Keratinocyte (primary cell): ENCODE results near the gene CCL26. TPM values are rescaled to one million over a fixed set of nuclear protein-coding genes. Genes with fewer than 3 reads are reported as not detected.
"Not testable (repeated sequence)": the region's sequence is repeated elsewhere in the genome, so short reads cannot be mapped to it uniquely, and the experiment has no call there.

Experiments
- DNase-seq: peaks from one replicate; pipeline ENCODE4 v3.0.0-alpha.2; 2011; ENCODE audit warnings: low read depth, missing footprints, low spot score
- FAIRE-seq: peaks from 2 replicates; lab custom pipeline; 2011; peaks lifted over from hg19 to GRCh38; lab: Jason Lieb, UNC
- H2AFZ ChIP-seq: 2 replicates; pipeline ENCODE4 v1.6.0; 2012; ENCODE audit warnings: low read length, control low read depth, inconsistent platforms; ENCODE audit not compliant: control insufficient read depth
- H3K27ac ChIP-seq: 2 replicates; pipeline ENCODE4 v1.5.1; 2011; ENCODE audit warnings: low read length; ENCODE audit not compliant: control insufficient read depth, insufficient read depth
- H3K27me3 ChIP-seq: 3 replicates; pipeline ENCODE4 v1.6.0; 2011; ENCODE audit warnings: low read length; ENCODE audit not compliant: control insufficient read depth, insufficient read depth; ENCODE audit errors: extremely low read depth
- H3K36me3 ChIP-seq, 2 experiments: 2 replicates in 1 of 2; 3 replicates in 1 of 2; pipeline ENCODE4 v1.5.1; 2011; ENCODE audit warnings: low read length in 2 of 2, mild to moderate bottlenecking in 1 of 2; ENCODE audit not compliant: control insufficient read depth in 2 of 2, insufficient read depth in 2 of 2; ENCODE audit errors: extremely low read depth in 1 of 2
- H3K4me1 ChIP-seq: 3 replicates; pipeline ENCODE4 v1.5.1; 2011; ENCODE audit warnings: low read length; ENCODE audit not compliant: control insufficient read depth, insufficient read depth; ENCODE audit errors: extremely low read depth
- H3K4me2 ChIP-seq: 3 replicates; pipeline ENCODE4 v1.6.0; 2011; ENCODE audit warnings: low read depth, low read length; ENCODE audit not compliant: control insufficient read depth, insufficient read depth; ENCODE audit errors: extremely low read depth
- H3K4me3 ChIP-seq, 3 experiments: fragments of 200-600 bp in 1 of 3; sonication (generic) in 1 of 3; 2 replicates in 2 of 3; 3 replicates in 1 of 3; pipeline ENCODE4 v1.5.1; 2011 to 2016; ENCODE audit warnings: low read length in 3 of 3, mild to moderate bottlenecking in 3 of 3, control low read depth in 2 of 3, inconsistent platforms in 1 of 3, low read depth in 1 of 3, mixed read lengths in 1 of 3, mixed run types in 1 of 3, moderate library complexity in 1 of 3; ENCODE audit not compliant: control insufficient read depth in 2 of 3, insufficient read depth in 2 of 3; ENCODE audit errors: extremely low read depth in 1 of 3
- H3K79me2 ChIP-seq: 2 replicates; pipeline ENCODE4 v1.6.0; 2012; ENCODE audit warnings: low read length; ENCODE audit not compliant: control insufficient read depth, insufficient read depth
- H3K9ac ChIP-seq: 3 replicates; pipeline ENCODE4 v1.6.0; 2011; ENCODE audit warnings: low read length; ENCODE audit not compliant: control insufficient read depth, insufficient read depth; ENCODE audit errors: extremely low read depth
- H3K9me1 ChIP-seq: 3 replicates; pipeline ENCODE4 v1.6.0; 2011; ENCODE audit warnings: low read length; ENCODE audit not compliant: control insufficient read depth, insufficient read depth; ENCODE audit errors: extremely low read depth
- H3K9me3 ChIP-seq: 2 replicates; pipeline ENCODE4 v1.5.1; 2012; ENCODE audit warnings: low read depth, low read length; ENCODE audit not compliant: control insufficient read depth
- H4K20me1 ChIP-seq: 3 replicates; pipeline ENCODE4 v1.6.0; 2011; ENCODE audit warnings: low read length; ENCODE audit not compliant: control insufficient read depth, insufficient read depth; ENCODE audit errors: extremely low read depth
- CTCF ChIP-seq, 3 experiments: IDR thresholded peaks in 1 of 3; conservative IDR thresholded peaks in 1 of 3; optimal IDR thresholded peaks in 1 of 3; 2 replicates in 2 of 3; 3 replicates in 1 of 3; pipeline versions ENCODE3 to v1.5.1; 2011; ENCODE audit warnings: low read length in 3 of 3, mild to moderate bottlenecking in 3 of 3, moderate library complexity in 2 of 3, control low read depth in 1 of 3, inconsistent platforms in 1 of 3; ENCODE audit not compliant: insufficient read depth in 2 of 3; ENCODE audit errors: extremely low read depth in 1 of 3
- EZH2 ChIP-seq: IDR thresholded peaks from one replicate; pipeline ENCODE4 v1.6.1; 2012; ENCODE audit warnings: inconsistent platforms, mild to moderate bottlenecking, low read length, moderate library complexity
- dilution Hi-C: fragments of 300-500 bp; cut with MboI; formaldehyde crosslinking; loops from one replicate; pipeline ENCODE4 v1.7.0; 2020; ENCODE audit warnings: low sequenced_read_pairs; ENCODE audit not compliant: extremely low pct_ligation_motif_present
- polyA plus RNA-seq, 5 experiments: library from polyadenylated mRNA; depleted of rRNA in 3 of 5; stranded (reverse) in 3 of 5; stranded (forward) in 1 of 5; unstranded in 1 of 5; fragments of >200 nt; gene quantifications; 1 replicate in 1 of 5; 2 replicates in 3 of 5; 3 replicates in 1 of 5; pipeline versions ENCODE4 v1.2.1 to v1.2.3, GENCODE V29; 2011 to 2012; ENCODE audit warnings: missing spikeins in 2 of 5, low read depth in 1 of 5, low replicate concordance in 1 of 5

The CCL26 gene
- polyA plus RNA-seq, 1 donor (not counting 4 experiments of a cell fraction or from before 2014, with no cell fraction given): not detected

GRCh38 chr7:75776295-75776971 lies 4.4 kb upstream of the CCL26 start:
- no peak overlapping the region for H3K4me2 ChIP-seq
- no peak overlapping the region for H2AFZ ChIP-seq
- no peaks in the 10 kb centered on the region for H3K36me3 ChIP-seq
- peaks cover 12% of the 10 kb centered on the region for H3K4me1 ChIP-seq
- no peak overlapping the region for H3K4me3 ChIP-seq
- no peaks in the 10 kb centered on the region for H3K9me3 ChIP-seq
- no peaks in the 10 kb centered on the region for H3K79me2 ChIP-seq
- DNase-seq: no peak
- no peak for FAIRE-seq
- H3K9ac ChIP-seq: no peak overlapping the region
- H3K27me3 ChIP-seq: no peaks in the 10 kb centered on the region
- H4K20me1 ChIP-seq: no peaks in the 10 kb centered on the region
- TF ChIP-seq EZH2 (no peak), CTCF (optimal IDR thresholded peaks at IDR 0.05 in 1 of 3, IDR thresholded peaks at IDR 0.05 in 1 of 3, conservative IDR thresholded peaks at IDR 0.05 in 1 of 3; ENCODE audit: extremely low read depth in 1 of 3, insufficient read depth in 2 of 3, low read length in 3 of 3) (no peak)
- dilution Hi-C loops: no loop called here
- no peaks in the 10 kb centered on the region for H3K9me1 ChIP-seq
- no peak overlapping the region for H3K27ac ChIP-seq

GRCh38 chr7:75773958-75774357 lies 1.9 kb upstream of the CCL26 start:
- H3K27me3 ChIP-seq, H3K79me2 ChIP-seq, H3K36me3 ChIP-seq, DNase-seq, H3K9me1 ChIP-seq, dilution Hi-C loops, H4K20me1 ChIP-seq, H3K9ac ChIP-seq, H2AFZ ChIP-seq, H3K4me2 ChIP-seq, FAIRE-seq, H3K9me3 ChIP-seq, H3K4me3 ChIP-seq, H3K27ac ChIP-seq: not testable (repeated sequence)
- peaks cover 12% of the 10 kb centered on the region for H3K4me1 ChIP-seq

GRCh38 chr7:75771224-75771623 lies 787 bp downstream of the CCL26 start:
- Histone ChIP-seq H2AFZ (no peak overlapping the region), H3K9ac (no peak overlapping the region), H3K27ac (no peak overlapping the region), H3K9me1 (no peaks in the 10 kb centered on the region), H4K20me1 (no peaks in the 10 kb centered on the region), H3K27me3 (no peaks in the 10 kb centered on the region), H3K4me2 (no peak overlapping the region), H3K4me3 (no peak overlapping the region), H3K9me3 (no peaks in the 10 kb centered on the region), H3K4me1 (peaks cover 12% of the 10 kb centered on the region), H3K79me2 (no peaks in the 10 kb centered on the region), H3K36me3 (no peaks in the 10 kb centered on the region)
- DNase-seq: no peak
- FAIRE-seq: no peak
- no peak for TF ChIP-seq EZH2
- TF ChIP-seq CTCF (optimal IDR thresholded peaks at IDR 0.05 in 1 of 3, IDR thresholded peaks at IDR 0.05 in 1 of 3, conservative IDR thresholded peaks at IDR 0.05 in 1 of 3; ENCODE audit: extremely low read depth in 1 of 3, insufficient read depth in 2 of 3, low read length in 3 of 3): no peak
- dilution Hi-C loops: no loop called here
